HepG2 (cell line): ENCODE measurements around the gene L2HGDH. TPM values are rescaled to one million over a fixed set of nuclear protein-coding genes. Genes with fewer than 3 reads are reported as not detected.

ENCODE experiments used
- CEBPG ChIP-seq: IDR thresholded peaks from 2 replicates; pipeline ENCODE4 v1.6.1; 2016
- CREB1 ChIP-seq, 2 experiments: fragments of 450-650 bp in 1 of 2; IDR thresholded peaks; 2 replicates each; pipeline ENCODE4 v1.6.1; 2016 to 2017; ENCODE audit warnings: control low read depth in 1 of 2, mild to moderate bottlenecking in 1 of 2, missing compliant biosample characterization in 1 of 2, missing genetic modification characterization in 1 of 2
- GATAD2A ChIP-seq: IDR thresholded peaks from 2 replicates; pipeline ENCODE4 v1.6.1; 2016
- KDM3A ChIP-seq: IDR thresholded peaks from 2 replicates; pipeline ENCODE4 v1.6.1; 2018; ENCODE audit warnings: low read depth, missing compliant biosample characterization
- KLF6 ChIP-seq: IDR thresholded peaks from 2 replicates; pipeline ENCODE4 v1.8.0; 2016; ENCODE audit warnings: missing biosample characterization, missing genetic modification reagents
- MTA1 ChIP-seq: sonication (generic); formaldehyde crosslinking; IDR thresholded peaks from 2 replicates; pipeline ENCODE4 v1.4.0; 2020; ENCODE audit warnings: missing genetic modification reagents, mild to moderate bottlenecking, borderline replicate concordance
- NFIC ChIP-seq: IDR thresholded peaks from 2 replicates; pipeline ENCODE4 v1.6.1; 2012; ENCODE audit warnings: mild to moderate bottlenecking, low read length, inconsistent platforms
- SKI ChIP-seq: fragments of 450-650 bp; IDR thresholded peaks from one replicate; pipeline ENCODE4 v1.6.1; 2018; ENCODE audit warnings: mild to moderate bottlenecking; ENCODE audit not compliant: partially characterized antibody
- TRIM22 ChIP-seq: fragments of 450-650 bp; IDR thresholded peaks from 2 replicates; pipeline ENCODE4 v1.6.1; 2017
- ZBTB1 ChIP-seq: sonication (generic); formaldehyde crosslinking; IDR thresholded peaks from 2 replicates; pipeline ENCODE4 v1.4.0; 2020; ENCODE audit warnings: missing genetic modification reagents, borderline replicate concordance
- ZNF275 ChIP-seq: sonication (generic); formaldehyde crosslinking; IDR thresholded peaks from 2 replicates; pipeline ENCODE4 v1.8.0; 2022; ENCODE audit warnings: missing genetic modification reagents, mild to moderate bottlenecking, inconsistent platforms, borderline replicate concordance
- ZNF350 ChIP-seq: sonication (generic); formaldehyde crosslinking; IDR thresholded peaks from 2 replicates; pipeline ENCODE4 v1.4.0; 2020; ENCODE audit warnings: mild to moderate bottlenecking, low read depth, missing genetic modification reagents, borderline replicate concordance
- ZNF562 ChIP-seq: sonication (generic); formaldehyde crosslinking; IDR thresholded peaks from 2 replicates; pipeline ENCODE4 v1.8.0; 2022; ENCODE audit warnings: missing genetic modification reagents, borderline replicate concordance
- ZNF704 ChIP-seq: sonication (generic); formaldehyde crosslinking; IDR thresholded peaks from 2 replicates; pipeline ENCODE4 v1.8.1; 2023; ENCODE audit warnings: mild to moderate bottlenecking, inconsistent platforms, moderate library complexity, missing genetic modification reagents, borderline replicate concordance
- ZNF724P ChIP-seq: sonication (generic); formaldehyde crosslinking; IDR thresholded peaks from 2 replicates; pipeline ENCODE4 v1.8.0; 2022; ENCODE audit warnings: missing genetic modification reagents, borderline replicate concordance
- polyA plus RNA-seq, 8 experiments: library from polyadenylated mRNA; depleted of rRNA in 3 of 8; stranded (reverse) in 7 of 8; unstranded in 1 of 8; fragments of >200 nt; fragmentation: Illumina TruSeq in 4 of 8; extraction: Trizol in 4 of 8; gene quantifications; 2 replicates each; pipeline versions ENCODE4 v1.2.1 to v1.2.3, GENCODE V29; 2011 to 2016; ENCODE audit warnings: low read depth in 4 of 8, missing spikeins in 1 of 8, mixed read lengths in 1 of 8; ENCODE audit not compliant: insufficient read depth in 1 of 8
- total RNA-seq, 5 experiments: library from RNA; depleted of rRNA; stranded (reverse); fragments of >200 nt; fragmentation: Illumina TruSeq; extraction: Trizol; gene quantifications; 2 replicates each; pipeline ENCODE4 v1.2.3, GENCODE V29; 2016; ENCODE audit warnings: low read depth in 1 of 5
- TF ChIP-seq, protein P1 (sequence below), 2 experiments: sonication (generic) in 1 of 2; formaldehyde crosslinking in 1 of 2; IDR thresholded peaks; 2 replicates each; pipeline versions ENCODE4 v1.4.0 to v1.6.1; 2018 to 2020; ENCODE audit warnings: missing genetic modification reagents in 2 of 2, borderline replicate concordance in 1 of 2, low read depth in 1 of 2, mild to moderate bottlenecking in 1 of 2, missing biosample characterization in 1 of 2
- TF ChIP-seq, protein P2 (sequence below): IDR thresholded peaks from 2 replicates; pipeline ENCODE4 v1.6.1; 2016; ENCODE audit warnings: mild to moderate bottlenecking
- TF ChIP-seq, protein P3 (sequence below): sonication (generic); formaldehyde crosslinking; IDR thresholded peaks from 2 replicates; pipeline ENCODE4 v1.4.0; 2020; ENCODE audit warnings: missing genetic modification reagents, borderline replicate concordance

Gene L2HGDH
- total and polyA plus RNA-seq, 2 of the 13 experiments (the other 11 are each of a cell fraction or from before 2014, with no cell fraction given): 3.3 to 5.0 TPM

DNA sequence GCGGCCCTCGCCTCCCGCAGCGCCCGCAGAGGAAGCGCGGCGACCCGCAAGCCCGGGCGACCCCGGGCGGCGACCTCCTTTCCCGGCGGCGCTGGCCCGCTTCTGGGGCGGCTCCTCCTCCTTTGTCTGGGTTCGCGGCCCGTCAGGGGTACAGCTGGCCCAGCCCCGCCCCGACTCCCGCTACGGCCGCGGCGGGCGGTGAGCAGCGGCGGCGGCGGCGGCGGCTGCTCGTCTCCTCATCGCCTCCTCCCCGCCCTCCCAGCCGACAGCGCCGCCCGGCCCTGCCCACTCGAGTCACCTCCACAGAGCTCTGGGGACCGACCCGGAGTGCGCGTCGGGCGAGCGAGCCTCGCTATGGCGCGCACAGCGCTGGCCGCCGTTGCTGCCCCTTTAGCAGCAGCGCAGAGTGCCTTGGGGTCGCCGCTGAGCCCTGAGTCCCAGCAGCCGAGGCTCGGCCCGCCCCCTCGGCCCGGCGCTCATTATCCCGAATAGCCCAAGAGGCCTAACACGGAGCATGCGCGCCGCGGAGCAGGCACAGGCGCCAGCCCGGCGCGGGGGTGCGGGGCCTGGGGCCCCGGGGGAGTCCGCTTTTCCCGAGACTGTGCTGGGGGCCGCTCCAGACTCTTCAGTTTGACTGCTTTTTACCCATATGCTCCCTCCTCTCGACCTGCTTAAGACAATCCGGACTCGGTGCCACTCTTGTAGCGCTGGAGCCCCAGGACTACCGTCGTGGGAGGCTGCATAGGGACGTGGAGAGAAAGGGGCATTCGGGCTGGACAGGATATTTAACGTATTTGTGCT lies 80.4 kb downstream of the L2HGDH start, which contains the start of gene SOS2 (continued):
- TF ChIP-seq, protein P1, sequence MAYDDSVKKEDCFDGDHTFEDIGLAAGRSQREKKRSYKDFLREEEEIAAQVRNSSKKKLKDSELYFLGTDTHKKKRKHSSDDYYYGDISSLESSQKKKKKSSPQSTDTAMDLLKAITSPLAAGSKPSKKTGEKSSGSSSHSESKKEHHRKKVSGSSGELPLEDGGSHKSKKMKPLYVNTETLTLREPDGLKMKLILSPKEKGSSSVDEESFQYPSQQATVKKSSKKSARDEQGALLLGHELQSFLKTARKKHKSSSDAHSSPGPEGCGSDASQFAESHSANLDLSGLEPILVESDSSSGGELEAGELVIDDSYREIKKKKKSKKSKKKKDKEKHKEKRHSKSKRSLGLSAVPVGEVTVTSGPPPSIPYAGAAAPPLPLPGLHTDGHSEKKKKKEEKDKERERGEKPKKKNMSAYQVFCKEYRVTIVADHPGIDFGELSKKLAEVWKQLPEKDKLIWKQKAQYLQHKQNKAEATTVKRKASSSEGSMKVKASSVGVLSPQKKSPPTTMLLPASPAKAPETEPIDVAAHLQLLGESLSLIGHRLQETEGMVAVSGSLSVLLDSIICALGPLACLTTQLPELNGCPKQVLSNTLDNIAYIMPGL (CRISPR knock-in tag; IDR thresholded peaks at IDR 0.05; ENCODE audit: borderline replicate concordance in 1 of 2, low read depth in 1 of 2): peak; percentile 38 to 88; a peak in 2 of 4 replicates
- TF ChIP-seq SKI (peak; percentile 83), ZNF724P (no peak), CREB1 (IDR thresholded peaks at IDR 0.05) (no peak), CREB1 (CRISPR knock-in tag; IDR thresholded peaks at IDR 0.05) (no peak), ZNF562 (CRISPR knock-in tag) (no peak), GATAD2A (CRISPR knock-in tag) (peak; percentile 9; the same call in 1 of the 2 replicates), TRIM22 (no peak), ZNF275 (CRISPR knock-in tag) (peak; percentile 88; the same call in 1 of the 2 replicates), KDM3A (peak; percentile 62; the same call in 1 of the 2 replicates), KLF6 (CRISPR knock-in tag) (peak; percentile 27; the same call in 1 of the 2 replicates), ZNF350 (CRISPR knock-in tag) (no peak; the same call in 1 of the 2 replicates), CEBPG (no peak), ZBTB1 (CRISPR knock-in tag) (no peak), NFIC (no peak), ZNF704 (CRISPR knock-in tag) (peak; percentile 77; the same call in 1 of the 2 replicates), MTA1 (CRISPR knock-in tag) (peak; percentile 75; the same call in 1 of the 2 replicates)
- TF ChIP-seq, protein P2, sequence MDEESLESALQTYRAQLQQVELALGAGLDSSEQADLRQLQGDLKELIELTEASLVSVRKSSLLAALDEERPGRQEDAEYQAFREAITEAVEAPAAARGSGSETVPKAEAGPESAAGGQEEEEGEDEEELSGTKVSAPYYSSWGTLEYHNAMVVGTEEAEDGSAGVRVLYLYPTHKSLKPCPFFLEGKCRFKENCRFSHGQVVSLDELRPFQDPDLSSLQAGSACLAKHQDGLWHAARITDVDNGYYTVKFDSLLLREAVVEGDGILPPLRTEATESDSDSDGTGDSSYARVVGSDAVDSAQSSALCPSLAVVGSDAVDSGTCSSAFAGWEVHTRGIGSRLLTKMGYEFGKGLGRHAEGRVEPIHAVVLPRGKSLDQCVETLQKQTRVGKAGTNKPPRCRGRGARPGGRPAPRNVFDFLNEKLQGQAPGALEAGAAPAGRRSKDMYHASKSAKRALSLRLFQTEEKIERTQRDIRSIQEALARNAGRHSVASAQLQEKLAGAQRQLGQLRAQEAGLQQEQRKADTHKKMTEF (CRISPR knock-in tag): peak; percentile 71; the same call in 1 of the 2 replicates
- TF ChIP-seq, protein P3, sequence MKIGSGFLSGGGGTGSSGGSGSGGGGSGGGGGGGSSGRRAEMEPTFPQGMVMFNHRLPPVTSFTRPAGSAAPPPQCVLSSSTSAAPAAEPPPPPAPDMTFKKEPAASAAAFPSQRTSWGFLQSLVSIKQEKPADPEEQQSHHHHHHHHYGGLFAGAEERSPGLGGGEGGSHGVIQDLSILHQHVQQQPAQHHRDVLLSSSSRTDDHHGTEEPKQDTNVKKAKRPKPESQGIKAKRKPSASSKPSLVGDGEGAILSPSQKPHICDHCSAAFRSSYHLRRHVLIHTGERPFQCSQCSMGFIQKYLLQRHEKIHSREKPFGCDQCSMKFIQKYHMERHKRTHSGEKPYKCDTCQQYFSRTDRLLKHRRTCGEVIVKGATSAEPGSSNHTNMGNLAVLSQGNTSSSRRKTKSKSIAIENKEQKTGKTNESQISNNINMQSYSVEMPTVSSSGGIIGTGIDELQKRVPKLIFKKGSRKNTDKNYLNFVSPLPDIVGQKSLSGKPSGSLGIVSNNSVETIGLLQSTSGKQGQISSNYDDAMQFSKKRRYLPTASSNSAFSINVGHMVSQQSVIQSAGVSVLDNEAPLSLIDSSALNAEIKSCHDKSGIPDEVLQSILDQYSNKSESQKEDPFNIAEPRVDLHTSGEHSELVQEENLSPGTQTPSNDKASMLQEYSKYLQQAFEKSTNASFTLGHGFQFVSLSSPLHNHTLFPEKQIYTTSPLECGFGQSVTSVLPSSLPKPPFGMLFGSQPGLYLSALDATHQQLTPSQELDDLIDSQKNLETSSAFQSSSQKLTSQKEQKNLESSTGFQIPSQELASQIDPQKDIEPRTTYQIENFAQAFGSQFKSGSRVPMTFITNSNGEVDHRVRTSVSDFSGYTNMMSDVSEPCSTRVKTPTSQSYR (CRISPR knock-in tag): no peak
